HG03097 (cell line): ENCODE measurements around the gene OVCH2.
"Not testable (repeated sequence)": the region's sequence is repeated elsewhere in the genome, so short reads cannot be mapped to it uniquely, and the experiment has no call there.

ENCODE experiments used
- ATAC-seq: cut with Tn5 transposase; IDR thresholded peaks from one replicate; pipeline ENCODE4 v1.9.1; 2021; ENCODE audit not compliant: unreplicated experiment, low FRiP score

OVCH2 gene

GRCh38 chr11:7672276-7672959 lies 33.9 kb downstream of the OVCH2 start:
- no peak for ATAC-seq

- peak; percentile 45 for ATAC-seq
Observed at GRCh38 chr11:7671347-7672215, 34.7 kb downstream of the OVCH2 start.

GRCh38 chr11:7670641-7671040 lies 35.6 kb downstream of the OVCH2 start:
- no peak for ATAC-seq

- no peak for ATAC-seq
Observed at GRCh38 chr11:7668911-7669310, 37.4 kb downstream of the OVCH2 start.

GRCh38 chr11:7668464-7668863 lies 37.8 kb downstream of the OVCH2 start:
- no peak for ATAC-seq

- no peak for ATAC-seq
Observed at GRCh38 chr11:7667460-7667859, 38.8 kb downstream of the OVCH2 start.

- no peak for ATAC-seq
Observed at GRCh38 chr11:7666292-7666866, 39.9 kb downstream of the OVCH2 start.

- ATAC-seq, result peak; percentile 98
Observed at GRCh38 chr11:7665473-7666291, 40.6 kb downstream of the OVCH2 start.

GRCh38 chr11:7664867-7665266 lies 41.4 kb downstream of the OVCH2 start:
- ATAC-seq, result no peak

GRCh38 chr11:7663531-7663930 lies 42.7 kb downstream of the OVCH2 start:
- ATAC-seq, result not testable (repeated sequence)

- ATAC-seq, result no peak
Observed at GRCh38 chr11:7657306-7658025, 48.8 kb downstream of the OVCH2 start.

- ATAC-seq, result no peak
Observed at GRCh38 chr11:7656704-7657103, 49.6 kb downstream of the OVCH2 start.

- ATAC-seq, result no peak
Observed at GRCh38 chr11:7655253-7656217, 50.7 kb downstream of the OVCH2 start.

- no peak for ATAC-seq
Observed at GRCh38 chr11:7654195-7654705, 52.0 kb downstream of the OVCH2 start.

- no peak for ATAC-seq
Observed at GRCh38 chr11:7651700-7652099, 54.6 kb downstream of the OVCH2 start.

- no peak for ATAC-seq
Observed at GRCh38 chr11:7651140-7651551, 55.1 kb downstream of the OVCH2 start.

- ATAC-seq, result no peak
Observed at GRCh38 chr11:7648264-7648663, 58.0 kb downstream of the OVCH2 start.

- ATAC-seq, result no peak
Observed at GRCh38 chr11:7646866-7647265, 59.4 kb downstream of the OVCH2 start.

- no peak for ATAC-seq
Observed at GRCh38 chr11:7645206-7645605, 61.1 kb downstream of the OVCH2 start.
